Esophagus (tissue), 2 donors: ENCODE results near the gene SDCCAG8. TPM values are rescaled to one million over a fixed set of nuclear protein-coding genes. Genes with fewer than 3 reads are reported as not detected.

Experiments used
- H3K27ac ChIP-seq, 2 donors: one replicate each; pipeline ENCODE4 v1.5.1; 2013; ENCODE audit warnings: low read depth in 2 of 2, mild to moderate bottlenecking in 2 of 2, inconsistent platforms in 1 of 2, low read length in 1 of 2, moderate library complexity in 1 of 2
- H3K27me3 ChIP-seq, 2 donors: one replicate each; pipeline ENCODE4 v1.6.1; 2013; ENCODE audit warnings: low read length in 2 of 2, control low read depth in 1 of 2, mild to moderate bottlenecking in 1 of 2; ENCODE audit not compliant: insufficient read depth in 2 of 2, control insufficient read depth in 1 of 2
- H3K36me3 ChIP-seq, 2 donors: one replicate each; pipeline ENCODE4 v1.6.1; 2013; ENCODE audit warnings: low read length in 1 of 2; ENCODE audit not compliant: control insufficient read depth in 2 of 2, insufficient read depth in 2 of 2
- H3K4me1 ChIP-seq, 2 donors: one replicate each; pipeline ENCODE4 v1.6.1; 2013; ENCODE audit warnings: low read length in 1 of 2; ENCODE audit not compliant: control insufficient read depth in 2 of 2, insufficient read depth in 2 of 2
- H3K4me3 ChIP-seq, 2 donors: one replicate each; pipeline ENCODE4 v1.5.1; 2013; ENCODE audit warnings: low read length in 2 of 2, mild to moderate bottlenecking in 2 of 2, low read depth in 1 of 2, moderate library complexity in 1 of 2
- H3K9me3 ChIP-seq, 2 donors: one replicate each; pipeline ENCODE4 v1.6.1; 2013; ENCODE audit warnings: mild to moderate bottlenecking in 2 of 2, low read depth in 1 of 2, low read length in 1 of 2, moderate library complexity in 1 of 2; ENCODE audit not compliant: control insufficient read depth in 2 of 2, insufficient read depth in 1 of 2
- whole genome bisulfite sequencing, 2 donors: extraction: QIAGEN DNeasy Blood & Tissue Kit; methylation state at CpG; one replicate each; pipeline ENCODE4 v1.1.7; 2013; 5-methylcytosine and 5-hydroxymethylcytosine counted together
- polyA plus RNA-seq, 2 donors: library from polyadenylated mRNA; stranded (reverse); fragments of 200-250 nt; gene quantifications; one replicate each; pipeline ENCODE4 v1.2.3, GENCODE V29; 2013
- donor health status: healthy with polysubstance abuse.
- donor health status: Bipolar disorder and iron deficiency.

Gene SDCCAG8
- polyA plus RNA-seq, 2 donors = 11.2 to 12.2 TPM

GRCh38 chr1:243548516-243548915 lies 292.7 kb downstream of the SDCCAG8 start:
- 86 to 92% methylated on average over 1 of the region's 1 CpG for WGBS, 2 donors
- Histone ChIP-seq H3K27me3 (no peaks in the 10 kb centered on the region), H3K36me3 (no peaks in the 10 kb centered on the region), H3K4me1 (no peaks in the 10 kb centered on the region), H3K4me3 (no peak overlapping the region), H3K9me3 (no peaks in the 10 kb centered on the region), H3K27ac (no peak overlapping the region)

GRCh38 chr1:243549108-243549507 lies 293.3 kb downstream of the SDCCAG8 start:
- Histone ChIP-seq H3K27ac (no peak overlapping the region), H3K27me3 (no peaks in the 10 kb centered on the region), H3K36me3 (no peaks in the 10 kb centered on the region), H3K4me3 (no peak overlapping the region), H3K9me3 (no peaks in the 10 kb centered on the region), H3K4me1 (no peaks in the 10 kb centered on the region)

Other genes with a start within 250 kb of the SDCCAG8 start
- 1 to 10 TPM; 3.2 to 4.6 TPM for gene CEP170, start 760 bp upstream of the SDCCAG8 start, polyA plus RNA-seq